PC-3 (cell line): ENCODE data around the gene VPREB3. TPM values are rescaled to one million over a fixed set of nuclear protein-coding genes. Genes with fewer than 3 reads are reported as not detected.

ENCODE experiments used
- ATAC-seq: fragments of 200-7000 bp; cut with Tn5 transposase; 2 replicates; pipeline ENCODE4 v1.9.1; 2020; ENCODE audit warnings: mild to moderate bottlenecking, moderate library complexity
- BruUV-seq: library from RNA; stranded (reverse); fragments of 400-500 nt; replicated peaks from 2 replicates; lab custom pipeline; 2021; lab: Mats Ljungman, UMichigan
- CTCF ChIA-PET: fragments of 300-600 bp; sonication (Branson Sonifier 250); formaldehyde crosslinking; loops from one replicate; lab custom pipeline; 2022; ENCODE audit warnings: antibody characterized with exemption; lab: Charles Lee
- POLR2A ChIA-PET: fragments of 300-600 bp; sonication (Branson Sonifier 250); formaldehyde crosslinking; loops from one replicate; lab custom pipeline; 2022; ENCODE audit warnings: antibody characterized with exemption; ENCODE audit not compliant: unreplicated experiment; lab: Charles Lee
- DNase-seq: peaks from one replicate; pipeline ENCODE4 v3.0.0-alpha.2; 2015
- H2AFZ ChIP-seq: fragments of 300-600 bp; sonication (generic); 2 replicates; pipeline ENCODE4 v1.6.0; 2016; ENCODE audit warnings: antibody characterized with exemption, low read length
- H3F3A ChIP-seq: fragments of 300-600 bp; sonication (generic); one replicate; pipeline ENCODE4 v1.6.0; 2017; ENCODE audit warnings: antibody characterized with exemption, low read length, control low read depth, mild to moderate bottlenecking; ENCODE audit not compliant: unreplicated experiment
- H3K27ac ChIP-seq: fragments of 300-600 bp; sonication (generic); 2 replicates; pipeline ENCODE4 v1.5.1; 2016; ENCODE audit warnings: mild to moderate bottlenecking, low read length
- H3K27me3 ChIP-seq: fragments of 300-600 bp; sonication (generic); 2 replicates; pipeline ENCODE4 v1.6.1; 2016; ENCODE audit warnings: low read length, mixed read lengths
- H3K36me3 ChIP-seq: fragments of 300-600 bp; sonication (generic); 2 replicates; pipeline ENCODE4 v1.6.1; 2016; ENCODE audit warnings: low read depth, mixed run types, low read length, mixed read lengths
- H3K4me1 ChIP-seq: fragments of 300-600 bp; sonication (generic); 2 replicates; pipeline ENCODE4 v1.5.1; 2016; ENCODE audit warnings: low read length; ENCODE audit not compliant: insufficient read depth
- H3K4me2 ChIP-seq: fragments of 300-600 bp; sonication (generic); 2 replicates; pipeline ENCODE4 v1.6.0; 2016; ENCODE audit warnings: low read length
- H3K4me3 ChIP-seq: fragments of 300-600 bp; sonication (generic); 2 replicates; pipeline ENCODE4 v1.5.1; 2016; ENCODE audit warnings: mild to moderate bottlenecking, low read length, mixed read lengths
- H3K79me2 ChIP-seq: fragments of 300-600 bp; sonication (generic); 2 replicates; pipeline ENCODE4 v1.6.1; 2017; ENCODE audit warnings: low read length, mixed read lengths
- H3K9ac ChIP-seq: fragments of 300-600 bp; sonication (generic); 2 replicates; pipeline ENCODE4 v1.6.0; 2016; ENCODE audit warnings: mild to moderate bottlenecking, low read length
- H3K9me2 ChIP-seq: fragments of 300-600 bp; sonication (generic); replicated peaks from 2 replicates; pipeline ENCODE4 v1.6.1; 2016; ENCODE audit warnings: mixed run types, low read length, mixed read lengths
- H3K9me3 ChIP-seq: fragments of 300-600 bp; sonication (generic); 2 replicates; pipeline ENCODE4 v1.6.1; 2016; ENCODE audit warnings: low read length, mixed read lengths
- H4K20me1 ChIP-seq: fragments of 300-600 bp; sonication (generic); 2 replicates; pipeline ENCODE4 v1.6.1; 2016; ENCODE audit warnings: low read length, mixed read lengths
- EZH2 ChIP-seq: fragments of 300-600 bp; sonication (generic); IDR thresholded peaks from one replicate; pipeline ENCODE4 v1.6.1; 2017; ENCODE audit warnings: antibody characterized with exemption, mild to moderate bottlenecking, low read length; ENCODE audit not compliant: unreplicated experiment
- EZH2phosphoT487 ChIP-seq: fragments of 300-600 bp; sonication (generic); IDR thresholded peaks from 2 replicates; pipeline ENCODE4 v1.6.1; 2018; ENCODE audit warnings: mild to moderate bottlenecking, antibody characterized with exemption, low read length, borderline replicate concordance
- intact Hi-C: fragments of 100-400 bp; cut with micrococcal nuclease; formaldehyde crosslinking; loops from 2 replicates; pipeline ENCODE4 v1.9.0; 2023
- total RNA-seq: library from RNA; depleted of rRNA; stranded (reverse); fragments of >200 nt; gene quantifications from 2 replicates; pipeline ENCODE4 v1.2.3, GENCODE V29; 2014
- TF ChIP-seq, protein P1 (sequence below): fragments of 300-600 bp; sonication (generic); conservative IDR thresholded peaks from 2 replicates; pipeline ENCODE4 v1.5.1; 2017; ENCODE audit warnings: antibody characterized with exemption, low read depth, mild to moderate bottlenecking, low read length

The VPREB3 gene
- total RNA-seq, 1 experiment from 2014 or later: 0.77 TPM

- ChIA-PET CTCF (interaction anchor here (1.0 kb wide), 1 partner anchor 11 kb away, joined by 3 read pairs; no protein-coding TSS in a partner anchor), POLR2A (no interaction called here)
- Histone ChIP-seq H3K9me2 (no peaks in the 10 kb centered on the region), H3K4me3 (no peak overlapping the region), H3K4me1 (peaks cover 14% of the 10 kb centered on the region; the same call in 1 of the 2 replicates), H3K9me3 (no peaks in the 10 kb centered on the region), H3K4me2 (no peak overlapping the region), H3K36me3 (no peaks in the 10 kb centered on the region), H2AFZ (no peak overlapping the region), H3F3A (no peaks in the 10 kb centered on the region), H3K27ac (no peak overlapping the region), H4K20me1 (no peaks in the 10 kb centered on the region), H3K27me3 (no peaks in the 10 kb centered on the region), H3K9ac (no peak overlapping the region), H3K79me2 (peaks cover under 1% of the 10 kb centered on the region)
- no TSS peak for BruUV-seq
- ATAC-seq (no peak), DNase-seq (no peak)
- TF ChIP-seq, protein P1, sequence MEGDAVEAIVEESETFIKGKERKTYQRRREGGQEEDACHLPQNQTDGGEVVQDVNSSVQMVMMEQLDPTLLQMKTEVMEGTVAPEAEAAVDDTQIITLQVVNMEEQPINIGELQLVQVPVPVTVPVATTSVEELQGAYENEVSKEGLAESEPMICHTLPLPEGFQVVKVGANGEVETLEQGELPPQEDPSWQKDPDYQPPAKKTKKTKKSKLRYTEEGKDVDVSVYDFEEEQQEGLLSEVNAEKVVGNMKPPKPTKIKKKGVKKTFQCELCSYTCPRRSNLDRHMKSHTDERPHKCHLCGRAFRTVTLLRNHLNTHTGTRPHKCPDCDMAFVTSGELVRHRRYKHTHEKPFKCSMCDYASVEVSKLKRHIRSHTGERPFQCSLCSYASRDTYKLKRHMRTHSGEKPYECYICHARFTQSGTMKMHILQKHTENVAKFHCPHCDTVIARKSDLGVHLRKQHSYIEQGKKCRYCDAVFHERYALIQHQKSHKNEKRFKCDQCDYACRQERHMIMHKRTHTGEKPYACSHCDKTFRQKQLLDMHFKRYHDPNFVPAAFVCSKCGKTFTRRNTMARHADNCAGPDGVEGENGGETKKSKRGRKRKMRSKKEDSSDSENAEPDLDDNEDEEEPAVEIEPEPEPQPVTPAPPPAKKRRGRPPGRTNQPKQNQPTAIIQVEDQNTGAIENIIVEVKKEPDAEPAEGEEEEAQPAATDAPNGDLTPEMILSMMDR: no peak
- TF ChIP-seq EZH2phosphoT487 (no peak), EZH2 (no peak)
- intact Hi-C loops: no loop called here
Measured at GRCh38 chr22:23782252-23782651, 28.0 kb upstream of the VPREB3 start.

- intact Hi-C loops: no loop called here
- CTCF ChIA-PET: interaction anchor here (1.0 kb wide), 1 partner anchor 10 kb away, joined by 3 read pairs; no protein-coding TSS in a partner anchor
- Histone ChIP-seq H3K4me1 (peaks cover 14% of the 10 kb centered on the region; the same call in 1 of the 2 replicates), H3K27me3 (no peaks in the 10 kb centered on the region), H3K4me2 (peak overlapping the region; percentile 13; the same call in 1 of the 2 replicates), H3K4me3 (no peak overlapping the region), H3K79me2 (no peaks in the 10 kb centered on the region), H3K9me2 (no peaks in the 10 kb centered on the region), H3K27ac (no peak overlapping the region), H2AFZ (peak overlapping the region; percentile 50; the same call in 1 of the 2 replicates), H3K9me3 (no peaks in the 10 kb centered on the region), H3F3A (no peaks in the 10 kb centered on the region), H3K36me3 (no peaks in the 10 kb centered on the region), H4K20me1 (no peaks in the 10 kb centered on the region), H3K9ac (no peak overlapping the region)
- ATAC-seq: peak; percentile 96
- DNase-seq: peak; percentile 64
- POLR2A ChIA-PET: no interaction called here
- no TSS peak for BruUV-seq
- no peak for TF ChIP-seq EZH2phosphoT487
- TF ChIP-seq, protein P1: no peak
- no peak for TF ChIP-seq EZH2
Measured at GRCh38 chr22:23781511-23782183, 27.4 kb upstream of the VPREB3 start.

DNA sequence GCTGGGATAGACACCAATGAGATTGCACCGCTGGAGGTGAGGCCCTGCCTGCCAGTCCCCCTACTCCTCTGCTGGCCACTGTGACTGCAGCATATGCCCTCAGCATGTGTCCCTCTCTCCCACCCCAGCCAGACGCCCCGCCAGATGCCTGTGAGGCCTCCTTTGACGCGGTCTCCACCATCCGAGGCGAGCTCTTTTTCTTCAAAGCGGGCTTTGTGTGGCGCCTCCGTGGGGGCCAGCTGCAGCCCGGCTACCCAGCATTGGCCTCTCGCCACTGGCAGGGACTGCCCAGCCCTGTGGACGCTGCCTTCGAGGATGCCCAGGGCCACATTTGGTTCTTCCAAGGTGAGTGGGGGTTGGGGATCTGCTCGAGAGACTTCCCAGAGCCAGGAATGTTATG lies 26.8 kb upstream of the VPREB3 start:
- no peak overlapping the region for H3K27ac ChIP-seq
- H3K9ac ChIP-seq: no peak overlapping the region
- POLR2A ChIA-PET: no interaction called here
- TF ChIP-seq, protein P1: no peak
- TF ChIP-seq EZH2phosphoT487: no peak
- no peak for TF ChIP-seq EZH2
- no TSS peak for BruUV-seq
- no peak overlapping the region for H3K4me3 ChIP-seq
- peaks cover 9% of the 10 kb centered on the region; the same call in 1 of the 2 replicates for H3K4me1 ChIP-seq
- H3K9me2 ChIP-seq: no peaks in the 10 kb centered on the region
- CTCF ChIA-PET: interaction anchor here (1.0 kb wide), 1 partner anchor 10 kb away, joined by 3 read pairs; no protein-coding TSS in a partner anchor
- no peaks in the 10 kb centered on the region for H3K9me3 ChIP-seq
- H2AFZ ChIP-seq: peak overlapping the region; percentile 50; the same call in 1 of the 2 replicates
- ATAC-seq (no peak), DNase-seq (no peak)
- H3K36me3 ChIP-seq: no peaks in the 10 kb centered on the region
- peak overlapping the region; percentile 13; the same call in 1 of the 2 replicates for H3K4me2 ChIP-seq
- H3K27me3 ChIP-seq: no peaks in the 10 kb centered on the region
- H3F3A ChIP-seq: no peaks in the 10 kb centered on the region
- no peaks in the 10 kb centered on the region for H4K20me1 ChIP-seq
- no peaks in the 10 kb centered on the region for H3K79me2 ChIP-seq
- intact Hi-C loops: no loop called here
